HG03175 (cell line): ENCODE measurements around the gene SLC2A6.
"Not testable (repeated sequence)": the region's sequence is repeated elsewhere in the genome, so short reads cannot be mapped to it uniquely, and the experiment has no call there.

Experiments
- ATAC-seq: cut with Tn5 transposase; IDR thresholded peaks from one replicate; pipeline ENCODE4 v1.9.1; 2021; ENCODE audit warnings: mild to moderate bottlenecking, moderate library complexity; ENCODE audit not compliant: unreplicated experiment

SLC2A6 gene

DNA sequence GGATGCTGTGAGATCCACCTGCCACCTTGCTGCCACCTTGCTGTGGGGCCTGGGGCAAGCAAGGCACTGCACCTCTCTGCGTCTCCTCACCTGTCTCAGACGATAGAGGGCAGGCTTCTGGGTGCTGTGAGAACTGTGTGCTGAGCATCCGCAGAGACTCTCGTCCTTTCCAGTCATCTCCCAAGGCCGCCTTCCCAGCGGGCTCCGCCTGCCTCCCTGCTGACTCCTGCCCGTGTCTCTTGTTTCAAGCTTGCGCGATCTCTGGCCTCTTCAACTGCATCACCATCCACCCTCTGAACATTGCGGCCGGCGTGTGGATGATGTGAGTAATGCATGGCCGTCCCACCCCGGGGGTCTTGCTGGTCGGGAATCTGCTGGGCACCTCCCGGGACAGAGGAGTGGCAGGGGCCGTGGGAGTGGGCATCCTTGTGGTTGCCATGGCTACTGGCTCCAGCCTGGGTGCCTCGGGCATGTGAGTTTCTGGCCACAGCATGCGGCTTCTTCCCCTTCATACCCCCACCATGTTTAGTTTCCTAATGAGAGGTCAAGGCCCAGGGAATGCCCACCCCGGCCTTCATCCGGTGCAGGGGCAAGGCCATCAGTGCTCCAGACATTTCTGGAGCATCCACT lies 15.6 kb downstream of the SLC2A6 start:
- ATAC-seq = no peak

GRCh38 chr9:133461975-133462374 lies 16.9 kb downstream of the SLC2A6 start:
- ATAC-seq = no peak

- peak; percentile 22 for ATAC-seq
Measured at GRCh38 chr9:133460405-133461175, 18.3 kb downstream of the SLC2A6 start.

- ATAC-seq = peak; percentile 73
Measured at GRCh38 chr9:133459476-133460404, 19.2 kb downstream of the SLC2A6 start, which contains the start of gene CACFD1. Gene CACFD1, plus strand, starts transcription at chr9:133459978. Its CDS starts 89 bp downstream, at chr9:133460067.

DNA sequence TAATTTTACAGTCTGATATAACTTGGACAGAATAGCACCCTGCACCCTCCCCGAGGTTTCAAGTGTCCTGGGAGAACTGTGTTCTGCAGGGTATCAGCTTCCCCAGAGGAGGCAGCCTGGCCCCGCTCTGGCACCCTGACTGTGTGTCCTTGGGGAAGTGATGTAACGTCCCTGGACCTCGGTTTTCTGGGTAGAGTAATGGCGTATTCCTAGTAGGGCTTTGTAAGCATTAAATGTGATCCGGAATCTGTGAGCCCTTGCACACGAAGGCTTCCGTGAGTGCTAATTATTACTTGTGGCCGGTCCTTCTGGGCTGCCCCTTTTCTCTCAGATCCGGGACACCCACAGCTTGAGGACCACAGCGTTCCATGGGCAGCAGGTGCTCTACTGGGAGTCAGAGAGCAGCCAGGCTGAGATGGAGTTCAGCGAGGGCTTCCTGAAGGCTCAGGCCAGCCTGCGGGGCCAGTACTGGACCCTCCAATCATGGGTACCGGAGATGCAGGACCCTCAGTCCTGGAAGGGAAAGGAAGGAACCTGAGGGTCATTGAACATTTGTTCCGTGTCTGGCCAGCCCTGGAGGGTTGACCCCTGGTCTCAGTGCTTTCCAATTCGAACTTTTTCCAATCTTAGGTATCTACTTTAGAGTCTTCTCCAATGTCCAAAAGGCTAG lies 20.1 kb downstream of the SLC2A6 start:
- no peak for ATAC-seq

DNA sequence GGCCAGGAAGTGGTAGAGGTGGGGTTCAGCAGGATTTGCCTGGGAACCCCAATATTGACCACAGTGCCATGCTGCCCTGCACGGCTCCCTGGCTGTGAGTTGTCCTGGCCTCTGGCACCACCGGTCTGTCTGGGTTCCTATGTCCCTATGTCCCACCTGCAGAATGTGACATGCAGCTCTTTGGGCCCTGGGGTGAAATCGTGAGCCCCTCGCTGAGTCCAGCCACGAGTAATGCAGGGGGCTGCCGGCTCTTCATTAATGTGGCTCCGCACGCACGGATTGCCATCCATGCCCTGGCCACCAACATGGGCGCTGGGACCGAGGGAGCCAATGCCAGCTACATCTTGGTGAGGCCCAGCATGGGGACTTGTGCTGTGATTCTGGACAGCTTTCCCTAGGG lies 21.2 kb downstream of the SLC2A6 start:
- no peak for ATAC-seq

GRCh38 chr9:133457233-133457632 lies 21.7 kb downstream of the SLC2A6 start:
- no peak for ATAC-seq

DNA sequence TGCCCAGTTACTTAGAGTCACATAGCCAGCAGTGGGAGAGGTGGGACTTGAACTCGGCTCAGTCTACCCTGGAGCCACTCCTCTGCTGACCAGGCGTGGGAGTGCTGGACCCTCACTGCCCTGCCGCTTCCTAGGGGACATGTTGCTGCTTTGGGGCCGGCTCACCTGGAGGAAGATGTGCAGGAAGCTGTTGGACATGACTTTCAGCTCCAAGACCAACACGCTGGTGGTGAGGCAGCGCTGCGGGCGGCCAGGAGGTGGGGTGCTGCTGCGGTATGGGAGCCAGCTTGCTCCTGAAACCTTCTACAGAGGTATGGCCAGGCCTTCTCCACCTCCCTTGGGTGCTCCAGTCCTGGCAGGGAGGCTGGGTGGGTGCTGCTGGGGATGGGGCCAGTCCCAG lies 22.5 kb downstream of the SLC2A6 start:
- ATAC-seq = no peak

- ATAC-seq = no peak
Measured at GRCh38 chr9:133455936-133456335, 23.0 kb downstream of the SLC2A6 start.

- ATAC-seq = no peak
Measured at GRCh38 chr9:133454943-133455673, 23.8 kb downstream of the SLC2A6 start.

GRCh38 chr9:133454325-133454724 lies 24.6 kb downstream of the SLC2A6 start:
- ATAC-seq = no peak

GRCh38 chr9:133453651-133454050 lies 25.2 kb downstream of the SLC2A6 start:
- ATAC-seq = no peak

- no peak for ATAC-seq
Measured at GRCh38 chr9:133452562-133452961, 26.3 kb downstream of the SLC2A6 start.

GRCh38 chr9:133451865-133452264 lies 27.0 kb downstream of the SLC2A6 start:
- not testable (repeated sequence) for ATAC-seq

DNA sequence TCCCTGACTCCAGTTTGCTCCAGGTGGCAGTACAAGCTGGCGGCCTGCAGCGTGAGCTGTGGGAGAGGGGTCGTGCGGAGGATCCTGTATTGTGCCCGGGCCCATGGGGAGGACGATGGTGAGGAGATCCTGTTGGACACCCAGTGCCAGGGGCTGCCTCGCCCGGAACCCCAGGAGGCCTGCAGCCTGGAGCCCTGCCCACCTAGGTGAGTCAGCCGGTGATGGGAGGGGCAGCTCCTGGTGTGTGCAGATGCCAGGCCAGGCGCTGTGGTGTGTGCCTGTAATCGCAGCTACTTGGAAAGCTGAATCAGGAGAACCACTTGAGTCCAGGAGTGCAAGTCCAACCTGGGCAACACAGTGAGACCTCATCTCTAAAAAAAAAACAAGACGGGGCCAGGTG lies 29.1 kb downstream of the SLC2A6 start:
- no peak for ATAC-seq

DNA sequence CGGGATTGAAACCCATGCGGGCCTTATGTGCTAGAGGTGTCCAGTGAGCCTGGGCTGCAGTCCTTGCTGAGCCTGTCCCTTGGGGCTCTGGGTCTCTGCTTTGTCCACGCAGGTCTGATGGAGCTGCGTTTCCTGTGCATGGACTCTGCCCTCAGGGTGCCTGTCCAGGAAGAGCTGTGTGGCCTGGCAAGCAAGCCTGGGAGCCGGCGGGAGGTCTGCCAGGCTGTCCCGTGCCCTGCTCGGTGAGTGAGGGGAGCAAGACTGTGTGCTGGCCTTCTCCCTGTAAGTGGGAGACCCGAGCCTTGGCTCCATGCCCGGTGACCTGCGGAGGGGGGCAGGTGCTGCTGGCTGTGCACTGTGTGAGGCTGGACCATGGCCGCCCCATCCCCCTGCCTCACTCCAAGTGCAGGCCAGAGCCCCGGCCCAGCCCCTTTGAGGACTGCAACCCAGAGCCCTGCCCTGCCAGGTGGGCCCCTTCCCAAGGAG lies 30.4 kb downstream of the SLC2A6 start:
- no peak for ATAC-seq

DNA sequence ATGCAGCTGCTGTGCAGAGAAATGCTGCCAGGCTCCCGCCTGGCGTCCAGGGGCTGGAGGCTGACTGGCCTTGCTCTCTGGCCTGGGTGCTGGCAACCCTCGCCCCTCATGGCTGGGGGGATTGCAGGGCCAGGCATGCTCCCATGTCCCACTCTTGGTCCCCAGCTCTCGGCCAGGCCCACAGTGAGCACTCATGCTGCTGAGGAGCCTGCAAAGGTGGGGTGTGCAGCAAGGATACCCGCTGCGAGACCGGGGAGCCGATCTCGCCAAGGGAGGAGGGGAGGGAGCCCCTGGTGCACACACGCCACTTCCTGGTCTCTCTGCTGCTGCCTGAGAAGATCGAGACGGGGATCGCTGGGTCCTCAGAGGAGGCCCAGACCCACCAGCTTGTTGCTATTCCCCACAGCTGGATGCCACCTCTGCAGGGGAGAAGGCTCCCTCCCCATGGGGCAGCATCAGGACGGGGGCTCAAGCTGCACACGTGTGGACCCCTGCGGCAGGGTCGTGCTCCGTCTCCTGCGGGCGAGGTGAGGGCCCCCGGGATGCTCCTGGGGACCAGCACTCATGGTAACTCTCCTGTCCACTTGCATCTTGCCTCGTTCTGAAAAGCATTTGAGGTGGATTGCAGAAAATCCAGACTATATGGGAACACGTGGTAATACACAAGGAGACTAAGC lies 33.5 kb downstream of the SLC2A6 start:
- ATAC-seq = no peak

DNA sequence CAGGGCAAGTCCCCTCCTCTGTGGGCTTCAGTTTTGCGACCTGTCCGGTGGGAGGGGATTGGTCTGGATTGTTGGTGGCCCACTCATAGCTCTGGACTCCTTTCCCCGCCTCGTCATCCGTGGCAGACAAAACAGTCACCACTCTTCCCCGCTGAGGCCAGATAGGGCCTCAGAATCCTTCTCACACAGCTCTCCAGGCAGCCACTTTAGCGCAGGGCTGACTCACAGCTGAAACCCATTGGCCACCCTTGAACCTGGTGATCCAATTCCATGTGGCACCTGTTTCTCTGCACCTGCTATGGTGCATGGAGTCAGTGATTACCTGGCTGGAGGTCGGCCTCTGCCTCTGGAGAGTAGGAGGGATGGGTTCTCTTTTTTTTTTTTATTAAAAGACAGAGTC lies 34.9 kb downstream of the SLC2A6 start:
- no peak for ATAC-seq

DNA sequence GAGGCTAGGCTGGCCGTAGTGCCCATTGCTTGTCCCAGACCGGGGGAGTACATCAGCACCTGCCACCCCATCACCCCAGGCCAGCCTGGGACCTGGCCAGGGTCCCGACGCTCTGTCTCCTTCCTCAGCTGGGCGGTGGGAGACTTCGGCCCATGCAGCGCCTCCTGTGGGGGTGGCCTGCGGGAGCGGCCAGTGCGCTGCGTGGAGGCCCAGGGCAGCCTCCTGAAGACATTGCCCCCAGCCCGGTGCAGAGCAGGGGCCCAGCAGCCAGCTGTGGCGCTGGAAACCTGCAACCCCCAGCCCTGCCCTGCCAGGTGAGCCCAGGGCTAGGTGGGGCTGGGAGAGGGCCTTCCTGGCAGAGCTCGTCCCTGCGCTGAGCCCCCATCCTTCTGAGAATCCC lies 35.7 kb downstream of the SLC2A6 start:
- no peak for ATAC-seq
